ENCODE results near the gene IQCE.

DNA sequence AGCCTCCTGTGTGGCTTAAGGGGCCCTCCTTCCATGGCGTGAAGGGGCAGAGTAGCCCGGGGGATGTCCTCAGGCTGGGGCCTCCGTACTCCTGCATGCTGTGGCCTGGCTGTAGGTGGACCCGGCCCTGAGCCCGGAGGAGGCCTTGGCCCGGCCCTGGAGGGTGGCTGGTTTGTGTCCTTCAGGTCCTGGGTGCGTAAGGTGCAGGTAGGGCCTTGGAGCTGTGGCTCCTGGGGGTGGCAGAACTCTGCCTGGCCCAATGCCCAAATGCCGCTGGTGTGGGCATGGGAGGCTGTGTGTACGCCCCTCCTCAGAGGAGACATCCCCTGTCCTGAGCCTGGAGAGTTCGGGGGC, 102.3 kb downstream of the IQCE start:
- TF ChIP-seq, protein P1, sequence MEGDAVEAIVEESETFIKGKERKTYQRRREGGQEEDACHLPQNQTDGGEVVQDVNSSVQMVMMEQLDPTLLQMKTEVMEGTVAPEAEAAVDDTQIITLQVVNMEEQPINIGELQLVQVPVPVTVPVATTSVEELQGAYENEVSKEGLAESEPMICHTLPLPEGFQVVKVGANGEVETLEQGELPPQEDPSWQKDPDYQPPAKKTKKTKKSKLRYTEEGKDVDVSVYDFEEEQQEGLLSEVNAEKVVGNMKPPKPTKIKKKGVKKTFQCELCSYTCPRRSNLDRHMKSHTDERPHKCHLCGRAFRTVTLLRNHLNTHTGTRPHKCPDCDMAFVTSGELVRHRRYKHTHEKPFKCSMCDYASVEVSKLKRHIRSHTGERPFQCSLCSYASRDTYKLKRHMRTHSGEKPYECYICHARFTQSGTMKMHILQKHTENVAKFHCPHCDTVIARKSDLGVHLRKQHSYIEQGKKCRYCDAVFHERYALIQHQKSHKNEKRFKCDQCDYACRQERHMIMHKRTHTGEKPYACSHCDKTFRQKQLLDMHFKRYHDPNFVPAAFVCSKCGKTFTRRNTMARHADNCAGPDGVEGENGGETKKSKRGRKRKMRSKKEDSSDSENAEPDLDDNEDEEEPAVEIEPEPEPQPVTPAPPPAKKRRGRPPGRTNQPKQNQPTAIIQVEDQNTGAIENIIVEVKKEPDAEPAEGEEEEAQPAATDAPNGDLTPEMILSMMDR (IDR thresholded peaks at IDR 0.05) = no peak
- TF ChIP-seq POLR2A (IDR thresholded peaks at IDR 0.05) = no peak
